SK-N-SH treated with all-trans-retinoic acid at 6 μM for 48 hours (cell line): Measurements from ENCODE around the gene PARD3B.

Experiments used
- CREB5 ChIP-seq: fragments of 250-450 bp; sonication (Bioruptor Pico); IDR thresholded peaks from 2 replicates; pipeline ENCODE4 v1.5.1; 2020; ENCODE audit warnings: low read depth, mild to moderate bottlenecking, moderate library complexity
- ESRRG ChIP-seq: fragments of 250-450 bp; sonication (Bioruptor Pico); IDR thresholded peaks from 2 replicates; pipeline ENCODE4 v1.6.1; 2021; ENCODE audit warnings: mild to moderate bottlenecking
- ISL1 ChIP-seq: fragments of 250-450 bp; sonication (Bioruptor Pico); IDR thresholded peaks from 2 replicates; pipeline ENCODE4 v2.1.2; 2022; ENCODE audit warnings: mild to moderate bottlenecking, moderate library complexity
- OSR1 ChIP-seq: fragments of 250-450 bp; sonication (Bioruptor Pico); IDR thresholded peaks from 2 replicates; pipeline ENCODE4 v1.8.0; 2022; ENCODE audit warnings: moderate library complexity, mild to moderate bottlenecking, inconsistent platforms
- RARB ChIP-seq: fragments of 250-450 bp; sonication (Bioruptor Pico); IDR thresholded peaks from 2 replicates; pipeline ENCODE4 v1.8.0; 2021; ENCODE audit warnings: mild to moderate bottlenecking, moderate library complexity
- TCF4 ChIP-seq: fragments of 250-450 bp; sonication (Bioruptor Pico); IDR thresholded peaks from 2 replicates; pipeline ENCODE4 v1.8.0; 2021; ENCODE audit warnings: mild to moderate bottlenecking, moderate library complexity, borderline replicate concordance
- ZC3H10 ChIP-seq: fragments of 250-450 bp; sonication (Bioruptor Pico); IDR thresholded peaks from 2 replicates; pipeline ENCODE4 v1.5.1; 2021; ENCODE audit warnings: mild to moderate bottlenecking, moderate library complexity
- ZFP3 ChIP-seq: fragments of 250-450 bp; sonication (Bioruptor Pico); IDR thresholded peaks from 2 replicates; pipeline ENCODE4 v1.5.0; 2020; ENCODE audit warnings: mild to moderate bottlenecking, moderate library complexity
- ZNF565 ChIP-seq: fragments of 450-650 bp; formaldehyde crosslinking; conservative IDR thresholded peaks from 2 replicates; pipeline ENCODE4 v1.5.0; 2020; ENCODE audit warnings: low read depth, mild to moderate bottlenecking, moderate library complexity
- ZNF70 ChIP-seq: fragments of 450-650 bp; formaldehyde crosslinking; IDR thresholded peaks from 2 replicates; pipeline ENCODE4 v1.5.0; 2020; ENCODE audit warnings: mild to moderate bottlenecking, moderate library complexity
- TF ChIP-seq, protein P1 (sequence below): fragments of 250-450 bp; sonication (Bioruptor Pico); IDR thresholded peaks from 2 replicates; pipeline ENCODE4 v1.8.0; 2020; ENCODE audit warnings: mild to moderate bottlenecking, moderate library complexity, borderline replicate concordance

- TF ChIP-seq ZC3H10 (no peak), OSR1 (CRISPR knock-in tag) (no peak), ISL1 (CRISPR knock-in tag) (no peak), RARB (no peak), CREB5 (no peak), ESRRG (CRISPR knock-in tag) (no peak), ZNF565 (CRISPR knock-in tag) (no peak), ZFP3 (CRISPR knock-in tag) (no peak), TCF4 (CRISPR knock-in tag) (no peak), ZNF70 (CRISPR knock-in tag) (no peak)
- TF ChIP-seq, protein P1, sequence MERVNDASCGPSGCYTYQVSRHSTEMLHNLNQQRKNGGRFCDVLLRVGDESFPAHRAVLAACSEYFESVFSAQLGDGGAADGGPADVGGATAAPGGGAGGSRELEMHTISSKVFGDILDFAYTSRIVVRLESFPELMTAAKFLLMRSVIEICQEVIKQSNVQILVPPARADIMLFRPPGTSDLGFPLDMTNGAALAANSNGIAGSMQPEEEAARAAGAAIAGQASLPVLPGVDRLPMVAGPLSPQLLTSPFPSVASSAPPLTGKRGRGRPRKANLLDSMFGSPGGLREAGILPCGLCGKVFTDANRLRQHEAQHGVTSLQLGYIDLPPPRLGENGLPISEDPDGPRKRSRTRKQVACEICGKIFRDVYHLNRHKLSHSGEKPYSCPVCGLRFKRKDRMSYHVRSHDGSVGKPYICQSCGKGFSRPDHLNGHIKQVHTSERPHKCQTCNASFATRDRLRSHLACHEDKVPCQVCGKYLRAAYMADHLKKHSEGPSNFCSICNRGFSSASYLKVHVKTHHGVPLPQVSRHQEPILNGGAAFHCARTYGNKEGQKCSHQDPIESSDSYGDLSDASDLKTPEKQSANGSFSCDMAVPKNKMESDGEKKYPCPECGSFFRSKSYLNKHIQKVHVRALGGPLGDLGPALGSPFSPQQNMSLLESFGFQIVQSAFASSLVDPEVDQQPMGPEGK (CRISPR knock-in tag): no peak
Measured at GRCh38 chr2:204566439-204566838, 21.2 kb downstream of the PARD3B start.
